PC-9 (cell line): Measurements from ENCODE around the gene LMNTD2. TPM values are rescaled to one million over a fixed set of nuclear protein-coding genes. Genes with fewer than 3 reads are reported as not detected.
"Not testable (repeated sequence)": the region's sequence is repeated elsewhere in the genome, so short reads cannot be mapped to it uniquely, and the experiment has no call there.

Source experiments
- BruUV-seq: library from RNA; stranded (reverse); fragments of 400-500 nt; replicated peaks from 2 replicates; lab custom pipeline; 2021; lab: Mats Ljungman, UMichigan
- CTCF ChIA-PET: fragments of 300-600 bp; sonication (Branson Sonifier 250); formaldehyde crosslinking; loops from one replicate; lab custom pipeline; 2022; ENCODE audit warnings: antibody characterized with exemption; lab: Charles Lee
- POLR2A ChIA-PET: fragments of 300-600 bp; sonication (Branson Sonifier 250); formaldehyde crosslinking; loops from one replicate; lab custom pipeline; 2022; ENCODE audit warnings: antibody characterized with exemption; ENCODE audit not compliant: unreplicated experiment; lab: Charles Lee
- DNase-seq, 2 experiments: peaks; one replicate each; pipeline versions ENCODE4 v3.0.0 to v3.0.0-alpha.2; 2015 to 2022; ENCODE audit warnings: mixed read lengths in 1 of 2
- H2AFZ ChIP-seq: fragments of 200-600 bp; sonication (generic); 2 replicates; pipeline ENCODE4 v1.8.1; 2017; ENCODE audit warnings: antibody characterized with exemption
- H3F3A ChIP-seq: fragments of 200-600 bp; sonication (generic); 2 replicates; pipeline ENCODE4 v1.8.1; 2017; ENCODE audit warnings: antibody characterized with exemption, mild to moderate bottlenecking, low read depth; ENCODE audit not compliant: insufficient read depth
- H3K27ac ChIP-seq: fragments of 200-600 bp; sonication (generic); 2 replicates; pipeline ENCODE4 v1.6.1; 2016; ENCODE audit warnings: mixed run types
- H3K27me3 ChIP-seq: fragments of 200-600 bp; sonication (generic); 2 replicates; pipeline ENCODE4 v1.6.1; 2016; ENCODE audit warnings: low read depth, mixed run types; ENCODE audit not compliant: insufficient read depth
- H3K36me3 ChIP-seq: fragments of 200-600 bp; sonication (generic); 2 replicates; pipeline ENCODE4 v1.6.1; 2016; ENCODE audit warnings: low read depth, mixed run types
- H3K4me1 ChIP-seq: fragments of 200-600 bp; sonication (generic); replicated peaks from 2 replicates; pipeline ENCODE4 v1.6.1; 2016; ENCODE audit warnings: mixed run types; ENCODE audit not compliant: insufficient read depth
- H3K4me2 ChIP-seq: fragments of 200-600 bp; sonication (generic); 2 replicates; pipeline ENCODE4 v1.6.1; 2017; ENCODE audit warnings: mixed run types
- H3K4me3 ChIP-seq: fragments of 200-600 bp; sonication (generic); 2 replicates; pipeline ENCODE4 v1.6.1; 2016; ENCODE audit warnings: mixed run types
- H3K79me2 ChIP-seq: fragments of 200-600 bp; sonication (generic); 2 replicates; pipeline ENCODE4 v1.6.1; 2017; ENCODE audit warnings: low read depth, mixed run types
- H3K9me2 ChIP-seq: fragments of 200-600 bp; sonication (generic); 2 replicates; pipeline ENCODE4 v1.8.1; 2017; ENCODE audit warnings: mild to moderate bottlenecking; ENCODE audit not compliant: insufficient read depth
- H3K9me3 ChIP-seq: fragments of 200-600 bp; sonication (generic); 2 replicates; pipeline ENCODE4 v1.8.1; 2016; ENCODE audit warnings: low read depth; ENCODE audit not compliant: insufficient read depth
- H4K20me1 ChIP-seq: fragments of 200-600 bp; sonication (generic); 2 replicates; pipeline ENCODE4 v1.8.1; 2017; ENCODE audit not compliant: insufficient read depth
- CTCF ChIP-seq: fragments of 200-600 bp; sonication (generic); conservative IDR thresholded peaks from 2 replicates; pipeline ENCODE4 v1.6.1; 2017; ENCODE audit warnings: mixed run types, antibody characterized with exemption, mild to moderate bottlenecking, moderate library complexity
- EZH2 ChIP-seq: fragments of 200-600 bp; sonication (generic); IDR thresholded peaks from 2 replicates; pipeline ENCODE4 v1.8.0; 2017; ENCODE audit warnings: antibody characterized with exemption, low read depth
- intact Hi-C: fragments of 100-400 bp; cut with micrococcal nuclease; formaldehyde crosslinking; loops from one replicate; pipeline ENCODE4 v1.10.0; 2022; ENCODE audit not compliant: unreplicated experiment
- total RNA-seq: library from RNA; stranded (reverse); gene quantifications from 2 replicates; pipeline ENCODE4 v1.2.3, GENCODE V29; 2021

LMNTD2 gene
- total RNA-seq, 1 experiment from 2014 or later = 16.3 TPM

- DNase-seq = peak; percentile 88 to 92
- no peak overlapping the region for H2AFZ ChIP-seq
- H3K27me3 ChIP-seq = no peaks in the 10 kb centered on the region
- intact Hi-C loops = loop anchor here (5.0 kb wide), 1 partner anchor 126 kb away; the partner anchor contains the start of gene PKP3
- no peaks in the 10 kb centered on the region for H3K4me1 ChIP-seq
- no peaks in the 10 kb centered on the region for H3K9me2 ChIP-seq
- POLR2A ChIA-PET = no interaction called here
- CTCF ChIA-PET = interaction anchor here (0.6 kb wide), 2 partner anchors 259 to 620 kb away, joined by 4 to 11 read pairs; no protein-coding TSS in a partner anchor
- TF ChIP-seq EZH2 = no peak
- TF ChIP-seq CTCF = peak; percentile 73
- no peaks in the 10 kb centered on the region for H3K9me3 ChIP-seq
- no TSS peak for BruUV-seq
- H3K27ac ChIP-seq = peak overlapping the region; percentile 71
- no peaks in the 10 kb centered on the region for H3K79me2 ChIP-seq
- no peaks in the 10 kb centered on the region for H4K20me1 ChIP-seq
- H3F3A ChIP-seq = no peaks in the 10 kb centered on the region
- no peaks in the 10 kb centered on the region for H3K36me3 ChIP-seq
- peak overlapping the region; percentile 61 for H3K4me2 ChIP-seq
- H3K4me3 ChIP-seq = peak overlapping the region; percentile 32; the same call in 1 of the 2 replicates
Observed at GRCh38 chr11:518463-519202, 41.9 kb downstream of the LMNTD2 start.

- intact Hi-C loops = loop anchor here (5.0 kb wide), 1 partner anchor 125 kb away; the partner anchor contains the start of gene PKP3
- H2AFZ ChIP-seq, BruUV-seq, POLR2A ChIA-PET, H3K27me3 ChIP-seq, H3K4me2 ChIP-seq, H3K79me2 ChIP-seq, CTCF ChIA-PET, H3K9me2 ChIP-seq, DNase-seq, H4K20me1 ChIP-seq, H3K36me3 ChIP-seq, H3K27ac ChIP-seq, H3K4me1 ChIP-seq, H3K4me3 ChIP-seq, H3K9me3 ChIP-seq, H3F3A ChIP-seq: not testable (repeated sequence)
Observed at GRCh38 chr11:516918-517685, 43.4 kb downstream of the LMNTD2 start.

GRCh38 chr11:516400-516799 lies 44.1 kb downstream of the LMNTD2 start:
- CTCF ChIA-PET = no interaction called here
- no peak for DNase-seq
- H3K4me3 ChIP-seq = no peak overlapping the region
- no peak for TF ChIP-seq EZH2
- no peak for TF ChIP-seq CTCF
- no peaks in the 10 kb centered on the region for H3K36me3 ChIP-seq
- no peaks in the 10 kb centered on the region for H3K79me2 ChIP-seq
- H3F3A ChIP-seq = no peaks in the 10 kb centered on the region
- no peaks in the 10 kb centered on the region for H3K9me3 ChIP-seq
- intact Hi-C loops = loop anchor here (5.0 kb wide), 1 partner anchor 124 kb away; the partner anchor contains the start of gene PKP3
- no peaks in the 10 kb centered on the region for H3K9me2 ChIP-seq
- no peaks in the 10 kb centered on the region for H4K20me1 ChIP-seq
- POLR2A ChIA-PET = no interaction called here
- H3K27ac ChIP-seq = no peak overlapping the region
- H3K4me2 ChIP-seq = no peak overlapping the region
- H2AFZ ChIP-seq = no peak overlapping the region
- H3K4me1 ChIP-seq = no peaks in the 10 kb centered on the region
- no peaks in the 10 kb centered on the region for H3K27me3 ChIP-seq
- no TSS peak for BruUV-seq
